ENCODE measurements around the gene ATP6V1G2. TPM values are rescaled to one million over a fixed set of nuclear protein-coding genes. Genes with fewer than 3 reads are reported as not detected.
A peak's percentile ranks its signal among the peaks of the same experiment; 100 is the strongest.

ATP6V1G2 gene
- total and polyA plus RNA-seq, 2 of the 4 experiments (the other 2 are of a cell fraction) = 1.4 to 6.5 TPM

DNA sequence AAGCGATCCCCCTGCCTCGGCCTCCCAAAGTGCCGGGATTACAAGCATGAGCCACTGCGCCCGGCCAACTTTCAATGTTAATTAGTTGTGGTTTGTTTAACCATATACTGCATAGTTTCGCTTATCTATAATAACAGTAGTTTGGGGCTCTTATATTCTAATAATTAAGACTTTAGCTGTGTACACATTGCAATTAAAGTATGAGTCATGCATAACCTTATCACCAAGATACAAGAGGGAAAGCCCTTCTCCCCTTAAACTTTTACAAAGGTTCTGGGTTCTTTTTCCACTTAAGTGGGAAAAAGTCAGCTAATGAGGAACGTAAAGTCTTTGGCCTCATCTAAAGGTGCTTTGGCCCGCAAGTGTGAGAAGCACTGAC lies 20.9 kb downstream of the ATP6V1G2 start:
- Histone ChIP-seq H4K91ac (ENCODE audit: insufficient read depth, low read depth, low read length) (peak overlapping the region; percentile 30), H4K20me1 (ENCODE audit: insufficient read depth, low read length) (peaks cover 28% of the 10 kb centered on the region), H3K27ac (ENCODE audit: insufficient read depth, low read length) (peak overlapping the region; percentile 8), H2BK15ac (ENCODE audit: low read depth, low read length) (peak overlapping the region; percentile 75; the same call in 2 of the 3 replicates), H3K4me1 (ENCODE audit: control insufficient read depth, insufficient read depth, low read length) (peaks cover 10% of the 10 kb centered on the region), H4K5ac (ENCODE audit: low read depth, low read length) (no peak overlapping the region), H2BK20ac (ENCODE audit: low read depth, low read length) (peak overlapping the region; percentile 71; the same call in 1 of the 2 replicates), H3K27me3 (ENCODE audit: control insufficient read depth, insufficient read depth, low read length) (no peaks in the 10 kb centered on the region), H3K4me3 (ENCODE audit: insufficient read depth, low read depth, low read length) (no peak overlapping the region), H2AK5ac (ENCODE audit: low read depth, low read length) (peak overlapping the region; percentile 74), H3K9me3 (ENCODE audit: control insufficient read depth, insufficient read depth, low read length) (no peaks in the 10 kb centered on the region), H3K14ac (replicated peaks; ENCODE audit: low read depth, low read length) (peak overlapping the region; percentile 47), H3K23ac (ENCODE audit: low read depth, low read length) (no peak overlapping the region; the same call in 1 of the 2 replicates), H3K4me2 (ENCODE audit: low read depth, low read length) (no peak overlapping the region), H2AK9ac (replicated peaks; ENCODE audit: low read depth, low read length, poor library complexity) (no peak overlapping the region), H2AFZ (replicated peaks; ENCODE audit: low read length, poor library complexity) (no peak overlapping the region), H3K79me1 (ENCODE audit: low read depth in 1 of 2, low read length in 2 of 2) (peaks cover 3 to 22% of the 10 kb centered on the region in 2 experiments; a peak in 1 of 4 replicates), H3K9me1 (ENCODE audit: insufficient read depth, low read length) (peaks cover 16% of the 10 kb centered on the region), H2BK120ac (ENCODE audit: low read depth, low read length) (peak overlapping the region; percentile 33), H3K36me3 (ENCODE audit: control insufficient read depth, insufficient read depth, low read length) (peaks cover 18% of the 10 kb centered on the region), H3K18ac (ENCODE audit: low read depth, low read length) (no peak overlapping the region; the same call in 1 of the 2 replicates), H4K8ac (ENCODE audit: low read depth in 2 of 2, low read length in 2 of 2) (peak overlapping the region; percentile 32 to 76; a peak in 2 of 4 replicates), H3K9ac (ENCODE audit: low read depth, low read length) (no peak overlapping the region), H3K4ac (ENCODE audit: low read depth, low read length) (peak overlapping the region; percentile 77), H2BK5ac (ENCODE audit: low read depth, low read length, poor library complexity, severe bottlenecking) (peak overlapping the region; percentile 46), H3K56ac (ENCODE audit: extremely low read depth, insufficient read depth, low read length) (no peak overlapping the region)
- WGBS, 2 experiments (ENCODE audit: extremely low coverage in 2 of 2, insufficient read length in 1 of 2) = no CpG with 5 or more reads among the region's 8 CpGs
- dilution Hi-C loops (cut with HindIII; ENCODE audit: low sequenced_read_pairs, unreplicated experiment) = no loop called here
- BruUV-seq (replicated peaks) = no TSS peak
- ChIA-PET CTCF (no interaction called here), POLR2A (ENCODE audit: unreplicated experiment) (no interaction called here)
- DNase-seq (no peak), ATAC-seq (ENCODE audit: low read depth) (no peak)
- TF ChIP-seq MAFK (IDR thresholded peaks at IDR 0.05; ENCODE audit: low read depth, low read length) (no peak), RAD21 (IDR thresholded peaks at IDR 0.05; ENCODE audit: low read length) (no peak), SMC3 (IDR thresholded peaks at IDR 0.05; ENCODE audit: low read depth, low read length) (no peak), MXI1 (IDR thresholded peaks at IDR 0.05; ENCODE audit: borderline replicate concordance, low read depth, low read length) (no peak), FOS (IDR thresholded peaks at IDR 0.05; ENCODE audit: low read depth, low read length) (no peak)
- TF ChIP-seq, protein P1, sequence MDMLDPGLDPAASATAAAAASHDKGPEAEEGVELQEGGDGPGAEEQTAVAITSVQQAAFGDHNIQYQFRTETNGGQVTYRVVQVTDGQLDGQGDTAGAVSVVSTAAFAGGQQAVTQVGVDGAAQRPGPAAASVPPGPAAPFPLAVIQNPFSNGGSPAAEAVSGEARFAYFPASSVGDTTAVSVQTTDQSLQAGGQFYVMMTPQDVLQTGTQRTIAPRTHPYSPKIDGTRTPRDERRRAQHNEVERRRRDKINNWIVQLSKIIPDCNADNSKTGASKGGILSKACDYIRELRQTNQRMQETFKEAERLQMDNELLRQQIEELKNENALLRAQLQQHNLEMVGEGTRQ (IDR thresholded peaks at IDR 0.05; ENCODE audit: low read depth, low read length) = no peak
- TF ChIP-seq, protein P2, sequence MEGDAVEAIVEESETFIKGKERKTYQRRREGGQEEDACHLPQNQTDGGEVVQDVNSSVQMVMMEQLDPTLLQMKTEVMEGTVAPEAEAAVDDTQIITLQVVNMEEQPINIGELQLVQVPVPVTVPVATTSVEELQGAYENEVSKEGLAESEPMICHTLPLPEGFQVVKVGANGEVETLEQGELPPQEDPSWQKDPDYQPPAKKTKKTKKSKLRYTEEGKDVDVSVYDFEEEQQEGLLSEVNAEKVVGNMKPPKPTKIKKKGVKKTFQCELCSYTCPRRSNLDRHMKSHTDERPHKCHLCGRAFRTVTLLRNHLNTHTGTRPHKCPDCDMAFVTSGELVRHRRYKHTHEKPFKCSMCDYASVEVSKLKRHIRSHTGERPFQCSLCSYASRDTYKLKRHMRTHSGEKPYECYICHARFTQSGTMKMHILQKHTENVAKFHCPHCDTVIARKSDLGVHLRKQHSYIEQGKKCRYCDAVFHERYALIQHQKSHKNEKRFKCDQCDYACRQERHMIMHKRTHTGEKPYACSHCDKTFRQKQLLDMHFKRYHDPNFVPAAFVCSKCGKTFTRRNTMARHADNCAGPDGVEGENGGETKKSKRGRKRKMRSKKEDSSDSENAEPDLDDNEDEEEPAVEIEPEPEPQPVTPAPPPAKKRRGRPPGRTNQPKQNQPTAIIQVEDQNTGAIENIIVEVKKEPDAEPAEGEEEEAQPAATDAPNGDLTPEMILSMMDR (conservative IDR thresholded peaks at IDR 0.05; ENCODE audit: low read depth, low read length) = no peak
- in situ Hi-C loops (cut with MboI; ENCODE audit: low sequenced_read_pairs) = no loop called here
- intact Hi-C loops (cut with micrococcal nuclease) = loop anchor here (5.0 kb wide), 1 partner anchor 33 kb away; no protein-coding TSS in a partner anchor
